IPS-18a (cell line): ENCODE measurements around the gene NOVA2.
"Not testable (repeated sequence)": the region's sequence is repeated elsewhere in the genome, so short reads cannot be mapped to it uniquely, and the experiment has no call there.

Source experiments
- H3K27ac ChIP-seq: one replicate; pipeline ENCODE4 v1.5.1; 2013; ENCODE audit warnings: low read length
- H3K27me3 ChIP-seq: one replicate; pipeline ENCODE4 v1.6.1; 2013; ENCODE audit warnings: mild to moderate bottlenecking, low read length; ENCODE audit not compliant: control insufficient read depth, insufficient read depth
- H3K36me3 ChIP-seq: one replicate; pipeline ENCODE4 v1.6.1; 2013; ENCODE audit warnings: low read depth, low read length; ENCODE audit not compliant: control insufficient read depth
- H3K4me1 ChIP-seq: one replicate; pipeline ENCODE4 v1.6.1; 2013; ENCODE audit warnings: low read depth, low read length; ENCODE audit not compliant: control insufficient read depth
- H3K4me3 ChIP-seq: one replicate; pipeline ENCODE4 v1.5.1; 2013; ENCODE audit warnings: low read length
- H3K9ac ChIP-seq: one replicate; pipeline ENCODE4 v1.6.1; 2013; ENCODE audit warnings: mild to moderate bottlenecking, low read length, moderate library complexity
- H3K9me3 ChIP-seq: one replicate; pipeline ENCODE4 v1.6.1; 2013; ENCODE audit warnings: low read depth, low read length; ENCODE audit not compliant: control insufficient read depth

NOVA2 gene

DNA sequence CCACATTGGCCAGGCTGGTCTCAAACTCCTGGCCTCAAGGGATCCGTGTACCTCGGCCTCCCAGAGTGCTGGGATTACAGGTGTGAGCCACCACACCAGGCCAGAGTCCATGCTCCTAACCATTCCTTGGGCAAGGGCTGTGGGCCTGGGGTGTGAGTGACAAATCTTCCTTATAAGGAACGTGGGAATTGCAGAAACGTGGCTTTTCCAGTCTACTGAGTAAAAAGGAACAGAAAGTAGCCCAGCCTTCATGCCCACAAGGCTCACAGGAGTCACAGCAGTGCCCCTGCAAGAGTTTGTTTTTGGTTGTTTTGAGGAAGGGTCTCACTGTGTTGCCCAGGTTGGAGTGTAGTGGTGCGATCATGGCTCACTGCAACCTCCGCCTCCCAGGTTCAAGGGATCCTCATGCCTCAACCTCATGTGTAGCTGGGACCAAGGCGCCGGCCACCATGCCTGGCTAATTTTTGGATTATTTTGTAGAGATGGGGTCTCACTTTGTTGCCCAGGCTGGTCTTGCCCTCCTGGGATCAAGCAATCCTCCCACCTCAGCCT is 76.3 kb downstream of the NOVA2 start:
- H3K36me3 ChIP-seq = peaks cover 4% of the 10 kb centered on the region
- no peak overlapping the region for H3K27ac ChIP-seq
- peaks cover 23% of the 10 kb centered on the region for H3K27me3 ChIP-seq
- no peak overlapping the region for H3K4me3 ChIP-seq
- no peak overlapping the region for H3K9ac ChIP-seq
- H3K9me3 ChIP-seq = no peaks in the 10 kb centered on the region
- H3K4me1 ChIP-seq = no peaks in the 10 kb centered on the region

DNA sequence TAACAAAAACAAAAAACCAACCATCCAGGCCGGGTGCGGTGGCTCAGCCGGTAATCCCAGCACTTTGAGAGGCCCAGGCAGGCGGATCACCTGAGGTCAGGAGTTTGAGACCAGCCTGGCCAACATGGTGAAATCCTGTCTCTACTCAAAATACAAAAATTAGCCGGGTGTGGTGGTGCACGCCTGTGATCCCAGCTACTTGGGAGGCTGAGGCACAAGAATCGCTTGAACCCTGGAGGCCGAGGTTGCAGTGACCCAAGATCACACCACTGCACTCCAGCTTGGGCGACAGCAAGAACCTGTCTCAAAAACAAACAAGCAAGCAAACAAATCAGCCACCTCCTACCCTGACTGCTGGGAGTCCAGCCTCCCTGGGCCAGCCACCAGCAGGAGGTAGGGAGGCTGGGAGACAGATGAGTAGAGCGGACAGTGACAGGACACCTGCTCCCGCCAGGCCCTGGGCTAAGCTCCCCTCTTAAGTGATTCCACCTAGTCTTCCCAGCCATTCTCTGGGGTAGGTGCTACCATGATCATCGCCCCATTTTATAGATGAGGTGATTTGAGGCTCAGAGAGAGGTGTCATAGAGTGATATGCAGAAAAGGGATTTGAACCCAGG is 77.6 kb downstream of the NOVA2 start:
- H3K4me1 ChIP-seq, H3K36me3 ChIP-seq, H3K9me3 ChIP-seq, H3K4me3 ChIP-seq, H3K9ac ChIP-seq, H3K27ac ChIP-seq: not testable (repeated sequence)
- H3K27me3 ChIP-seq = peaks cover 13% of the 10 kb centered on the region

DNA sequence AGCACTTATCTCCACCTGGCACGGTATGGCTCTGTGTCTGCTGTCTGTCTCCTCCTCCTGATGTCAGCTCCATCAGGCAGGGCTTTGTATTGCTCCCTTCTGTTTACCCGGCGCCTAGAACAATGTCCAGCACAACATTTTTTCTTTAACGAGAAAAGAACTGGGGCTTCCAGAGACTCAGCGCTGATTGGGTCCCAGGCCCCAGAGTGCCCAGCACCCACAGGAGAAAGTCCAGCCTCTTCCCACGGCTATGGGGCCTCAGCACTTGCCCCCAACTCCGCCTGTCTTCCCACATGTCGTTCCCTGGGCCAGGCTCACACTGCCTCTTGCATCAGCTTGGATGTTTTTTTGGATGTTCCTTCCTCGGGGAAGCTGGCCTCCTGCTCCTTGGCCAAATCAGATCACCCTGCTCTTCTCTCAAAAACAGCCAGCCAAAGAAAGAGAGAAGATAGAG is 78.1 kb downstream of the NOVA2 start:
- Histone ChIP-seq H3K9ac (no peak overlapping the region), H3K4me3 (no peak overlapping the region), H3K4me1 (no peaks in the 10 kb centered on the region), H3K9me3 (no peaks in the 10 kb centered on the region), H3K36me3 (peaks cover 4% of the 10 kb centered on the region), H3K27ac (no peak overlapping the region), H3K27me3 (peaks cover 7% of the 10 kb centered on the region)

DNA sequence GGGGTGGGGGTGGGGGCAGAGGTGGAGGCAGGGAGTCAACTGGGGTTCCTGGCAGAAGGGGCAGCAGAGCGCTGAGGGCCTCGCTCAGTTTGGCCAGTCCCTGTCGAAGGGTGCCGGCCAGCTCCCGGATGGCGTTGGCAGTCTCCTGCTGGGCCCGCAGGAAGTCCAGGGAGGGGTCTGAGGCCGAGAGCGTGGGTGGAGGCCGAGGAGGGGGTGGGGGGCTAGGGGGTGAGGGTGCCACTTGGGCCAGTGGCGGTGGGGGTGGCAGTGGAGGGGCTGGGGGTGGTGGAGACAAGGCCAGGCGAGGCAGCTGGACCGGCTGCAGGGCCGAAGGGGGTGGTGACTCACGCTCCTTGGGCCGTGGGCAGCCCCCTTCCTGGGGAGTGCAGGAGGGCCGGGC is 82.8 kb downstream of the NOVA2 start:
- Histone ChIP-seq H3K4me1 (peaks cover 2% of the 10 kb centered on the region), H3K9me3 (no peaks in the 10 kb centered on the region), H3K27ac (no peak overlapping the region), H3K36me3 (no peaks in the 10 kb centered on the region), H3K27me3 (no peaks in the 10 kb centered on the region), H3K4me3 (no peak overlapping the region), H3K9ac (no peak overlapping the region)

DNA sequence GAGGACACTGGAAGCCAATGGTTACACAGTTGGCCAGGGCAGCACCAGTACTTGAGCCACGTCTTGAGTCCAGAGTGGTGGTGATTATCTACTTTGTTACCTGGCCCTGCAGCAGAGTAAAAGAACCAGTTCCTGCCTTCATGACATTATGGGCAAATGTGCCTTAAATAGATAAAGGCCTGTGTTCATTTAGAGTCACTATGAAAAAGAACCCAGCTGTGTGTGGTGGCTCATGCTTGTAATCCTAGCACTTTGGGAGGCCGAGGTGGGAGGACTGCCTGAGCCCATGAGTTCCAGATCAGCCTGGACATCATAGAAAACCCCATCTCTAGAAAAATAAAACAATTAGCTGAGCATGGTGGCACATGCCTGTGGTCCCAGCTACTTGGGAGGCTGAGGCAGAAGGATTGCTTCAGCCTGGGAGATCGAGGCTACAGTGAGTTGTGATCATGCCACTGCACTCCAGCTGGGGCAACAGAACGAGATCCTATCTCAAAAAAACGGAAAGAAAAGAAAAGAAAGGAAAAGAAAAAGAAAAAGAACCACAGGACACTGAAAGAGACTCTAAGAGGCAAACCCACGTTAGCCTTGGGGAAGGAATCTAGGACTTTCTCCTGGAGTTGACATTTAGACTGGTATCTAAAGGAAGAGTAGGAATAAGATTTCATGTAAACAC is 84.3 kb downstream of the NOVA2 start:
- Histone ChIP-seq H3K9me3 (no peaks in the 10 kb centered on the region), H3K36me3 (no peaks in the 10 kb centered on the region), H3K9ac (no peak overlapping the region), H3K4me1 (peaks cover 2% of the 10 kb centered on the region), H3K4me3 (no peak overlapping the region), H3K27ac (no peak overlapping the region), H3K27me3 (no peaks in the 10 kb centered on the region)

DNA sequence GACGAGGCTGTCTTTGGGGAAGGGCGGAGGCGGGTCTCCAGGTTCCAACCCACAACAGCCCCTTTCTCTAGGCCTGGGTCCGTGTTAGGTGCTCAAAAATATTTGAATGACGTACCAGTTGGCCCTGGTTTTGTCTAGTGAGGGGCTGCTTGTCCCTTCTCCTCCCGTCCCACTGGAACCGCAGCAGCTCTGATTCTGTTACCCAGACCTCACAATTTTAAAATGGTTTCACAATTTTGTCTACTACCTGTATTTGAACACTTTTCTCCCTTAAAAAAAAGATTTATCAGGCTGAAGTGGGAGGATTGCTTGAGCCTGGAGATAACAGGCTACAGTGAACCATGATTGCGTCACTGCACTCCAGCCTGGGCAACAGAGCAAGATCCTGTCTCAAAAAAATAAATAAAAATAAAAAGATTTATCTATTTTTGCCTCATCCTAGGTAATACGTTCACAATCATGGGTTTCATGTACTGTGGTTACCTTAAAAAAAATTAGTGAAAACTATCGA is 86.4 kb downstream of the NOVA2 start:
- H3K9me3 ChIP-seq = no peaks in the 10 kb centered on the region
- H3K9ac ChIP-seq = peak overlapping the region; percentile 76
- no peaks in the 10 kb centered on the region for H3K27me3 ChIP-seq
- H3K4me1 ChIP-seq = peaks cover 5% of the 10 kb centered on the region
- peak overlapping the region; percentile 90 for H3K27ac ChIP-seq
- H3K4me3 ChIP-seq = peak overlapping the region; percentile 85
- no peaks in the 10 kb centered on the region for H3K36me3 ChIP-seq

DNA sequence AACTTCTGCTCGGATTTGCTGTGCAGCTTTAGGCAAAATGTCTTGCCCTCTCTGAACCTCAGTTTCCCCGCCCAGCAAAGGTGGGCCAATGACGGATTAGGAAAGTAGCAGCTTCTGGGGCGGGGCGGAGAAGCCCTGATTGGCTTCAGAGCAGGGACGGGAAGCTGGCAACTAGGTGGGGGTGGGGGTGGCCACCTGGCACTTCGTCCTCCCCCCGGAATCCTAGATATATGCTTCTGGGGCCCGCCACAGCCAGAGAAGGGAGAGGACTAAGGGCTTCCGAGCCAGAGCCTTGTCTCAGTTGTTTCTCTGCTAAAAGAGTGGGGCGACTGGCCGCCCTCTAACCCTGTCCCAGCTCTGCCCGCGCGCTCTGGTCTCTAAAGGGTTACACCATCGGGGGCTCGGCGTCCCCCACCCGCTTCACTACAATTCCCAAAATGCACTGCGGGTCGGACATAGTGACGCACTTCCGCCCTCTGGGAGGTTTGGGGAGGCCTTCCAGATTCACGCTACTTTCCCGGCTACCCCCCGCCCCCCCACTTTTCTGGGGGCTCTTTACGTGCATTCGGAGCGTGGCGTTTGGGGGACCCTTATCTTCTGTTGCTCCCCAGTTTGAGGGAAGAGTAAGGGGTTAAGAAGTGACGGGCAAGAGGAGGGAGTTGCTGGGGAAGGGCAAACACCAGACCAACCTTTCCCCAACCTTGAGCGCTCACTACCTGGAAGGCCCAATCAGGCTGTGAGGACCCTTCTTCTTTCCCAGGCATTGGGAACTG is 87.1 kb downstream of the NOVA2 start:
- H3K9me3 ChIP-seq = no peaks in the 10 kb centered on the region
- H3K27ac ChIP-seq = peak overlapping the region; percentile 90
- peak overlapping the region; percentile 85 for H3K4me3 ChIP-seq
- H3K4me1 ChIP-seq = peaks cover 12% of the 10 kb centered on the region
- H3K36me3 ChIP-seq = no peaks in the 10 kb centered on the region
- H3K9ac ChIP-seq = peak overlapping the region; percentile 76
- H3K27me3 ChIP-seq = no peaks in the 10 kb centered on the region

DNA sequence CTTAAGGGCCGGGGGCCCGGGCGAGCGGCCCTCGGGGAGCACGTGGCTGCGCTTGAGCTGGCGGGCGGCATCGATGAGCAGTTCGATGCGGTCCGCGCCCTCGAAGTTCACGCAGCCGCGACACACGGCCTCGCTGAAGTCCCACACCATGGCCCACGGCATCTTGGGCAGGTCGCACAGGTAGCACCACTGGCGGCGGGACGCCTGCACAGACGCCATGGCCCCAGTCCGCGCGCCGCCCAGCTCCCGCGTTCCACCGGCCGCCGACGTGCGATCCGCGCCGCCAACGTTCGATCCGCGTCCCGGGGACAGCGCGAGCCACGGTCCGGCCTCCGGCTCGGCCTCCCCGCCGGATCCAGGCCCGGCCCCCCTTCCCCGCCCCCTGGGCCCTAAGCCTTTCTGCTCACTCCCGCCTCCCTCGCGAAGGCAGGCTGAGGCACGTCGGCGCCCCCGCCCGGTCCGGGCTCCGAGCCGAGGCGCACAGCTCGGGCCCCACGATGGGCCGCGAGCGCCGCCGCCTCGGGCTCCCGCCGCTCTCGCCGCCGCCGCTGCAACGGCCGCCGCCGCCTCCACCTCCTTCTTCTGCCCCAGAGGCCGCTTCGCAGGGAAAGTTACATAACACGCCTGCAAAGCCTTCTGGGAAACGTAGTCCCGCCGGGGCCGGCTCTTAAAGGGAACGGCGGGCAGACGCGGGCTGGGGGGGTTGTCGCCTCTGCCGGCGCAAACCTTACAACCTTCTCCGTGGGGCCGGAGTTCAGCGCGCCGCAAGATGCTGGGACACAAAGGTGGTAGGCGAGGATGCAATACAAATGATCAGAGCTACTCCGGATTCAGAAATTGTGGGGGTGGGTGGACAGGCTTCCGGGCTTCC is 87.9 kb downstream of the NOVA2 start, which contains the start of gene IRF2BP1:
Gene IRF2BP1 (minus strand): TSS at position 586 of the 871 bp plus-strand sequence. CDS start 367 bp downstream, at position 219.
- Histone ChIP-seq H3K27ac (peak within 1 kb of the TSS; percentile 90), H3K4me1 (peaks cover 17% of the 10 kb centered on the region), H3K36me3 (no peaks in the 10 kb centered on the region), H3K9ac (peak within 1 kb of the TSS; percentile 76), H3K4me3 (peak within 1 kb of the TSS; percentile 85), H3K9me3 (no peaks in the 10 kb centered on the region), H3K27me3 (no peaks in the 10 kb centered on the region)

DNA sequence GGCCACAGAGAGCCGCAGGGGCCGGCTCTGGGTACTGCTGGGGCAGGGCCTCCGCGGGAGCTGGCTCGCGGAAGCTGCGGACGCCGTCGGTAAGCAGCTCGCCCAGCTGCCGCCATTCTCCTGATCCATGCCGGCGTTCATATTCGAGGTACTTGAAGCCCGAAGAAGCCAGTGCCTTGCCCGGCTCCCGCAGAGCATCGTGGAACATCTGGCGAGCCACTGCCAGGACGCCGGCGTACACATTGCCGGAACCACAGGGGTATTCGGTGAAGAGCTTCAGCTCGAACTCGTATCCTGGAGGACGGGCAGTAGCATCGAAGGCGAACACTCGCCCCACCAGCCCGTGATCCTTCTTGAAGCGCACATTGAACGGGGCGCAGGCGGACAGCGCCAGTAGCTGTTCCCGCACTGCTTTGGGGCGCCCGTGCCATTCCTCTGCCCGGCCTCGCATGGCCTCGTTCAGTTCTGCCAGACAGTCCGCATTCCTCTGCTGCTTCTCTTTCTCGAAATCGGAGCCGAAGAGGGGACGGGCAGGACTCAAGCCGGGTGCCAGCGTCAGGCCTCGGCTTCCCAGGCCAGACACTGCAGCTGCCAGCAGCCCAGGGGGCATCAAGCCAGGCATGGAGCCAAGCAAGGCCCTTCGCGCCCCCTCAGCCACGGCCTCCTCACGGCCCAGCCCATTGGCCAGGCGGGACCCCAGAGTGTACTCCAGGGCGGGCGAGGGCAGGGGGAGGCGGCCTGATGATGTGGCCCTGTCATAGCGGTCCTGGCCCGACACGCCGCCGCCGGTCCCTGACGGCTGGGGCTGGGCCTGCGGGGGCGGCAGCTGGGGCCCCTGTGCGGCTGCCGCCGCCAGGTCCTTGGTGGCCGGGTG is 88.7 kb downstream of the NOVA2 start:
- no peaks in the 10 kb centered on the region for H3K27me3 ChIP-seq
- no peaks in the 10 kb centered on the region for H3K9me3 ChIP-seq
- peak overlapping the region; percentile 50 for H3K9ac ChIP-seq
- H3K4me3 ChIP-seq = peak overlapping the region; percentile 85
- H3K27ac ChIP-seq = no peak overlapping the region
- peaks cover 17% of the 10 kb centered on the region for H3K4me1 ChIP-seq
- H3K36me3 ChIP-seq = no peaks in the 10 kb centered on the region
